HG03469 (cell line): ENCODE measurements around the gene ZFAND2B.
A peak's percentile ranks its signal among the peaks of the same experiment; 100 is the strongest.

Source experiments
- ATAC-seq: cut with Tn5 transposase; IDR thresholded peaks from one replicate; pipeline ENCODE4 v1.9.1; 2021; ENCODE audit warnings: mild to moderate bottlenecking, moderate library complexity, moderate number of reproducible peaks; ENCODE audit not compliant: unreplicated experiment

The ZFAND2B gene, protein sequence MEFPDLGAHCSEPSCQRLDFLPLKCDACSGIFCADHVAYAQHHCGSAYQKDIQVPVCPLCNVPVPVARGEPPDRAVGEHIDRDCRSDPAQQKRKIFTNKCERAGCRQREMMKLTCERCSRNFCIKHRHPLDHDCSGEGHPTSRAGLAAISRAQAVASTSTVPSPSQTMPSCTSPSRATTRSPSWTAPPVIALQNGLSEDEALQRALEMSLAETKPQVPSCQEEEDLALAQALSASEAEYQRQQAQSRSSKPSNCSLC

DNA sequence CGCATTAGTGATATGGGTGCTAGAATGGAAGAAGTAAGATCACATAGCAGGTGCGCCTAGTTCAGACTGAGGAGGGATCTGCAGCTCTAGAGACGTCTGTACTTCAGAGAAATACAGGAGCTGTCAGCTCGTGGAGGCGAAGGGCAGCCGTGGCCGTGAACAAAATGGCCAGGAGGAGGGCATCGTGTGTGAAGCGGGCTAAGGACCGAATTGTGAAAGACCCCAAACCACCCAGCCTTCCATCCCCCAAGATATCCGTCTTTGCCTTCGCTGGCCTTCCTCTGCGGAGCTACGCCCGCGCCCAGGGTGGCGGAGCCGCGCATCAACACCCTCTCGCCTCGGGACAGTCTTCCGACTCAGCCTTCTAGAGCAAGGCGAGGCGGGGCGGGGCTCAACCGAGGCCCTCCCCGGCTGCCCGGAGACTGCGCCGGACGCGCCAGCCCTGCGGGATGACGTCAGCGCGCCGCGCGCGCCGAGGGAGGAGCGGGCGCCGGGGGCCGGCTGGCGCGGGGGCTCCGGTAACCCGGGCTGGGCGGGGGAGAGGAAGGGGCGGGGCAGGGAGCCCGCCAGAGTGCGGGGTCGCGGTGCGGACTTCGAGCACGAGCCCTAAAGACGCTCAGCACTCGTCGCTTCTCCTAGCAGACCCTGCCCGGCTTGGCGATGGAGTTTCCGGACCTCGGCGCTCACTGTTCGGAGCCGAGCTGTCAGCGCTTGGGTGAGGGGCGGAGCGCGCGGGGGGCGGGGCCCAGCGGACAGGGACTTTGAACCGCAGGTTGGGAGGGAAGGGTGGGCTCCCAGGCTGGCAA lies at the start of gene ZFAND2B:
Gene ZFAND2B (plus strand): TSS at position 455 of the 806 bp plus-strand sequence. CDS start 206 bp downstream, at position 661.
- peak; percentile 97 for ATAC-seq

- ATAC-seq, result no peak
Observed at GRCh38 chr2:219157396-219157795, 49.2 kb upstream of the ZFAND2B start.

- no peak for ATAC-seq
Observed at GRCh38 chr2:219158025-219158424, 48.6 kb upstream of the ZFAND2B start.

- ATAC-seq, result no peak
Observed at GRCh38 chr2:219158586-219158985, 48.0 kb upstream of the ZFAND2B start.

DNA sequence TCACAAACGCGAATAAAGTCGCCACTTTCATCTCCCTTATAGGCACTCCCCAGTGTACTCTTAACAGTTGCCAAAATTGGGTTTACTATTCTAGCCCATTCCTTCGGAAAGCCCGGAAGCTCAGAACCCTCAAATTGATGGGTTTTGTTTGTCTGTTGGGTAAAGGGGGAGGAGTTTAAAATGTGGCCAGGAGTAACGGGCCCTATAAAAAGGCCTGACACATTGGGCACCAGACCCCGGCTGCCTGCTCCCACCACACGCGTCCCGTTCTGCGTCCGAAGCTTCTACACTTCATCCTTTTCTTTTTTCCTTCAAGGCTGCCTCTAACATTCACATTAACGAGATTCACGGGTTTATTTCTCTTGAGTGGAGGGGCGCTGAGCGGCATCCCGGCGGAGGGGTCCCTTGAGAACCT lies 46.8 kb upstream of the ZFAND2B start:
- ATAC-seq, result no peak

GRCh38 chr2:219160186-219161017 lies 46.2 kb upstream of the ZFAND2B start, which contains the start of gene NHEJ1:
Gene NHEJ1 (minus strand): TSS chr2:219160815. CDS start chr2:219158362, 2,453 bp downstream.
- peak; percentile 79 for ATAC-seq

- ATAC-seq, result no peak
Observed at GRCh38 chr2:219161097-219161496, 45.5 kb upstream of the ZFAND2B start.

GRCh38 chr2:219163156-219163555 lies 43.4 kb upstream of the ZFAND2B start:
- ATAC-seq, result no peak

GRCh38 chr2:219165058-219165911 lies 41.3 kb upstream of the ZFAND2B start:
- no peak for ATAC-seq

- no peak for ATAC-seq
Observed at GRCh38 chr2:219167997-219168396, 38.6 kb upstream of the ZFAND2B start.

- ATAC-seq, result no peak
Observed at GRCh38 chr2:219168526-219168925, 38.1 kb upstream of the ZFAND2B start.

DNA sequence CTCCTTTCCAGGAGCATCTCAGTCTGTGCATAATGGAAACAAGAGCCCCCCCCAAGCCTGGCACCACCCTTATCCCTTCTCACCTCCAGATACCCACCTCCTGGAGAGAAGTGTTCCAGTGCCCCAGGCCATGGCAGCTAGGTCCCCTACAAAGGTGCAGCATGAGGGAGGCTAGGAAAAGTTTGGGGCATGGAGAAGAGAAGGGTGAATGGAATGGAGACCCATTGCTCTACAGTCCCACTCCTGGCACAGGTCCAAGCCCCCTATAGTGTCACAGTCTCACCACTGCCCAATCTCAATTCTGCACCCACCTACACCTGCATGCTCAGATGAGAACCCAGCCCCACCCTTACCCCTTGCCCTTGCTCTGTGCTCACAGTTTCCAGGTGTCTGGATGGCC lies 37.6 kb upstream of the ZFAND2B start:
- no peak for ATAC-seq

GRCh38 chr2:219169930-219170654 lies 36.5 kb upstream of the ZFAND2B start, which contains the start of gene SLC23A3:
Gene SLC23A3 (minus strand): TSS chr2:219170029. CDS start chr2:219169984, 45 bp downstream.
- ATAC-seq, result no peak

DNA sequence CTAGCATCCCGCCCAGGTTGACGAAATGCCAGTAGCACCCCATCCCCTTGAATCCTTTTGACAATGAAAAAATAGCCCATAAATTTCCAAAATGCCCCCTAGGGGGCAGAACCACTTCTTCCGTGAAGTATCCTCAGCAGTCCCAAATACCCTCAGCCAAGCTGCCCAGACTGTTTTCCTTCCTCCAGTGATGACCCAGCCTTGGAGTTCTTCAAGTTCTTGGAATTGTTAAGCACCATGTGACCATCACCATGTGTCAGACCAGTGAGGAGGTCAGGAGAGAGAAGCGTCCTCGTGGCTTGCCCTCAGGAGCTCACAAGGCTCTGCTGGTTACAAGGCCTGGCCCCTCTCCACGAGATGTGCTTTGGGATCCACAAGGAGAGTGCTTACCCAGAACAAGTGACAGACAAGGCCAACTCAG lies 35.3 kb upstream of the ZFAND2B start:
- ATAC-seq, result no peak

DNA sequence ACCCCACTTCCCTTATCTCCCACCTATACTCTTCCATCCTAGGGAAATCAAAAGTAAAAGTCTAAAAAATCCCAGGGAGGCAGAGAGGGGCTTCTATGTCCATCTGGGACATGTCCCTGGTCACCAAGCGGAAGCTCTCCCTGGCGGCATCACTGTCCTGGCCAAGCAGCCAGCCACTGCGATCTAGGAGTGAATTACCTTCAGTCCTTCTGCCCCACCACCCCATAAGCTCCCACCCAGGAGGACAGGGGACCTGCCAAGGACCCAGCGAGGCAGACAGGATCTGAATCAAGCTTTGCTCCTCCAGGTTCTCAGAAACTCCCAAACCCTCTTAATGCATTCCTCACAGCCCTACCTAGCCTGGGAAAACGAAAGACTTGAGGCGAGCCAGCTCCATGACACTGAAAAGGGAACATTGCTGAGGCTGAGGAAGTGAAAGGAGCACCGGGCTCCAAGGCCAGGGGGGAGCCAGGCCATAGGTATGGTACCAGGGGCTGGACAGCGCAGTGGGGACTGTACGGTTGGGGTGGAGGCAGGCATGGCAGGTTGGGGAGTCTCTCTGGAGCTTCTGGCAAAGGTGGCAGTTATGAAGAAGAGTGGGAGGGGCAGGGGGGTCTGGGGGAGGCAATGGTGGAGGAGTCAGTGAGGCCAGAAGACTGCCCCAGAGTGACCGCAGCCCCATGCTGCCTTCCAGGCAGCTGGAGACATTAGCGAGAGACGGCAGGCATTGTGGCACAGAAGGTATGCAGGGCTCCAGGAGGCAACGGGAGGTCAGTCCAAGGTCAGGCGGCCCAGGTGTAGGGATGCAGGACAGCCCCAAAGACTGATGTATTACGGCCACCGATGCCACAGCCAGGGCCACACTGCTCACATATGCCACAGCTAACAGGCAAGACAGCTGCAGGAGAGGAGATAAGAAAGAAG lies 34.1 kb upstream of the ZFAND2B start:
- ATAC-seq, result no peak

DNA sequence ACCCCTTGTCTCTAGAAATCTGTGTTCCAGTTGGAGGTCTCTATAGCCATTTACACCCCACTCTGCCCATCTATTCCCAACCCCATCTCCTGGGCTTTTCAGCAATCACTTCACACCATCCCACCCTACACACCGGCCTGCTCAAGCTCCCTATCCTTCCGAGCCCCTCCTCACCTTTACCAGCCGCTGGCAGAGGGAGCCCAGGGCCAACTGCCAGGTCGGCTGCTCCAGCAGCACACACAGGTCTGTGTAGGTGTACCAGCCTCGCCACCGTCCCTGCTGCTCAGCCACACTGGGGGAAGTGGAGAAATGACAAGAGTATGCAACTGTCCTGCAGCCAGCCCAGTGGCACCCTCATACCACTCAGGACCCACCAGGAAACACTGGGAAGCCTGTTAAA lies 33.4 kb upstream of the ZFAND2B start:
- no peak for ATAC-seq

DNA sequence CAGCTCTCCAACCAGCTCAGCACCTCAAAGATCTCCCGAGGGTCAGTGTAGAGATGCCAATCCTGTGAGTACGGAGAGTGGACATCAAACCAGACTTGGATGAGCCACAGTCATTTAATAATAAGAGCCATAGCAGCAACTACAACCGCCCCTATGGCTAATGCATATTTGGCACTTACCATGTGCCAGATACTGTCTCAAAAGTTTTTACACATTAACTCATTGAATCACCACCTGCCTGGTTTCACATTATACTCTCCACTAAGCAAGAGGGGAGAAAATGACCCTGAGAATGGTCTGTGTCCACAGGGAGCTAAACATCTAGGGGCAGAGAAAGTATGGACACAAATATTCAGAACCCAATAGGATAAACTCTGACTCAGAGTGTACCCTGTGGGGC lies 32.4 kb upstream of the ZFAND2B start:
- no peak for ATAC-seq

DNA sequence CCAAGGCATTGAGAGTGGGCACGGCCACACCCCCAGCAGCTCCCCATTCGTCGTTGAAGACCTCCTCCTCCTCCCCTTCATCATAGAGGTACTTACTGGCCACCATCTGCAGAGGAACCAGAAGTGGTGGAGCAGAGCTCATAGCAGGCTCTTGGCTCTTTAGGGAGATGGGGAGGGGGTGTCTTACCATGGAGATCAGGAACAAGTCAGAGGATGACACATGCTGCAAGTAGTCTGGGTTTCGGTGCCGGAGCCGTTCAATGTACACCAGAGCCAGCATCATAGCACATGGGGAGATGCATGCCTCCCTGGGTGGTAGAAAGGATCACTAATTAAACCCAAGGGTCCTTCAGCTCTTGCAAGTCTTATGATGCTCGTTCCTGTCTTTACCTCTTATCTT lies 31.8 kb upstream of the ZFAND2B start:
- ATAC-seq, result no peak
